Measurements from ENCODE around the gene BSND.

Gene BSND

DNA sequence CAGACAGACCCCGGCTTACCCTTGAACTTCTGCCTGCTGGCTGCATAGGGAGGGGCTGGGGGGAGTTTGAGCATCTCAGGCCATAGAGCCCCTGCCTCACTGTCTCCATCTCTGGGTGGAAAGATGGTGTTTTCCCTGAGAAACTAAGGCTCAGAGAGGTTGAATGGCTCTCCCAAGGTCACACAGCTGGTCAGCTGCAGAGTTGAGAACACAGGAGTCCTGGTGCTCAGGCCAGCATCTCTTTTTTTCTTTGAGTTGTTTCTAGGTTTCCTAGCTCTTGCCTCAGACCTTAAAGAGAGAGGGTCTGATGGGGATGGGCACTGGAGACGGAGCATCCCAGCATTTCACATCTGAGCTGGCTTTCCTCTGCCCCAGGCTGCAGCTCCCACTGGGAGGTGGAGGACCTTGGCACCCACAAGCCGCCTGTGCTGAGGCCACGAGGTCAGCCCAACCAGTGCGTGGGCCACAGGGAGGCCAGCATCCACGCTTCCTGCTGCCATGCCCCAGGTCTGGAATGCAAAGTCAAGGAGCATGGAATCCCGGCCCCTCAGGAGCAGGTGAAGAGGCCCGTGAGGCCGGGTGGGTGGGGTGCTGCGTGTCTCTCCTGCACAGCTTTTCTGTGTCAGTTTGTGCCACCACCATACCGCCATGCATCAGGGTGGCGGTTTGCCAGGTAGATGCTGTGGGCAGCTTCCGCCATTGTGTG is 62.4 kb downstream of the BSND start:
- Histone ChIP-seq H3K4me3 (ENCODE audit: low read length) (no peak overlapping the region), H3K9me3 (ENCODE audit: low read length) (no peaks in the 10 kb centered on the region), H3K36me3 (ENCODE audit: insufficient read depth, low read length) (no peaks in the 10 kb centered on the region)

More for the DNA sequence above, 62.4 kb downstream of the BSND start:
- H3K4me1 ChIP-seq (ENCODE audit: insufficient read depth, low read length), result no peaks in the 10 kb centered on the region
- H3K27me3 ChIP-seq (ENCODE audit: insufficient read depth, low read length), result no peaks in the 10 kb centered on the region
- no peak overlapping the region for H2AFZ ChIP-seq (ENCODE audit: low read depth, low read length)
